Gastrocnemius medialis (tissue), 4 donors: Measurements from ENCODE around the gene CD28.

ENCODE experiments used
- CTCF ChIP-seq, 5 experiments: fragments of 450-650 bp in 3 of 5; fragments of 200-600 bp in 2 of 5; sonication (generic) in 2 of 5; IDR thresholded peaks in 4 of 5; conservative IDR thresholded peaks in 1 of 5; 1 replicate in 4 of 5; 2 replicates in 1 of 5; pipeline ENCODE4 v1.5.1; 2016 to 2019; ENCODE audit warnings: antibody characterized with exemption in 5 of 5, mild to moderate bottlenecking in 3 of 5, moderate library complexity in 3 of 5
- POLR2A ChIP-seq, 2 donors: fragments of 450-650 bp; IDR thresholded peaks; one replicate each; pipeline ENCODE4 v1.6.1; 2017; ENCODE audit warnings: antibody characterized with exemption in 2 of 2, mild to moderate bottlenecking in 2 of 2, moderate library complexity in 2 of 2

- no peak for TF ChIP-seq CTCF (IDR thresholded peaks at IDR 0.05 in 4 of 5, conservative IDR thresholded peaks at IDR 0.05 in 1 of 5)
- TF ChIP-seq POLR2A (IDR thresholded peaks at IDR 0.05), result no peak
Observed at GRCh38 chr2:203672856-203673255, 33.6 kb upstream of the CD28 start.
